ENCODE measurements around the gene TOMM40L. TPM values are rescaled to one million over a fixed set of nuclear protein-coding genes. Genes with fewer than 3 reads are reported as not detected.

Gene TOMM40L
- total RNA-seq, 1 donor, result 6.5 TPM

GRCh38 chr1:161185282-161185682, 40.6 kb upstream of the TOMM40L start:
- no peaks in the 10 kb centered on the region for H3K9me3 ChIP-seq (ENCODE audit: low read depth, low read length)
- H3K27me3 ChIP-seq (ENCODE audit: insufficient read depth, low read length), result no peaks in the 10 kb centered on the region
- DNase-seq (ENCODE audit: insufficient read length, low spot score, missing footprints), result peak; percentile 93
- no peaks in the 10 kb centered on the region for H3K36me3 ChIP-seq (ENCODE audit: insufficient read depth, low read length)
- H3K27ac ChIP-seq (ENCODE audit: low read depth, low read length), result peak overlapping the region; percentile 53
- H3K4me1 ChIP-seq (ENCODE audit: insufficient read depth, low read length), result peaks cover 21% of the 10 kb centered on the region
- no peaks in the 10 kb centered on the region for H4K20me1 ChIP-seq (ENCODE audit: insufficient read depth, low read length)
- peak overlapping the region; percentile 72 for H3K4me2 ChIP-seq (ENCODE audit: insufficient read depth, low read length)
- H3K79me2 ChIP-seq (ENCODE audit: insufficient read depth, low read length), result no peaks in the 10 kb centered on the region
- H2AFZ ChIP-seq (ENCODE audit: low read length), result peak overlapping the region; percentile 84
- H3K4me3 ChIP-seq (ENCODE audit: insufficient read depth, low read length), result peak overlapping the region; percentile 48
- no peak for TF ChIP-seq CTCF (IDR thresholded peaks at IDR 0.05; ENCODE audit: extremely low read depth, low read depth, low read length)

- no peak for TF ChIP-seq CTCF (IDR thresholded peaks at IDR 0.05; ENCODE audit: extremely low read depth, low read depth, low read length)
- Histone ChIP-seq H3K27ac (ENCODE audit: low read depth, low read length) (peak overlapping the region; percentile 53), H2AFZ (ENCODE audit: low read length) (peak overlapping the region; percentile 84), H4K20me1 (ENCODE audit: insufficient read depth, low read length) (no peaks in the 10 kb centered on the region), H3K9me3 (ENCODE audit: low read depth, low read length) (no peaks in the 10 kb centered on the region), H3K4me2 (ENCODE audit: insufficient read depth, low read length) (peak overlapping the region; percentile 72), H3K36me3 (ENCODE audit: insufficient read depth, low read length) (peaks cover under 1% of the 10 kb centered on the region), H3K27me3 (ENCODE audit: insufficient read depth, low read length) (no peaks in the 10 kb centered on the region), H3K79me2 (ENCODE audit: insufficient read depth, low read length) (no peaks in the 10 kb centered on the region), H3K4me1 (ENCODE audit: insufficient read depth, low read length) (peaks cover 21% of the 10 kb centered on the region), H3K4me3 (ENCODE audit: insufficient read depth, low read length) (peak overlapping the region; percentile 12)
- no peak for DNase-seq (ENCODE audit: insufficient read length, low spot score, missing footprints)
Measured at GRCh38 chr1:161185732-161186311, 40.0 kb upstream of the TOMM40L start.

- Histone ChIP-seq H3K4me2 (ENCODE audit: insufficient read depth, low read length) (no peak overlapping the region), H3K9me3 (ENCODE audit: low read depth, low read length) (no peaks in the 10 kb centered on the region), H3K4me1 (ENCODE audit: insufficient read depth, low read length) (peaks cover 17% of the 10 kb centered on the region), H3K27me3 (ENCODE audit: insufficient read depth, low read length) (no peaks in the 10 kb centered on the region), H3K4me3 (ENCODE audit: insufficient read depth, low read length) (no peak overlapping the region), H3K79me2 (ENCODE audit: insufficient read depth, low read length) (no peaks in the 10 kb centered on the region), H3K36me3 (ENCODE audit: insufficient read depth, low read length) (peaks cover 15% of the 10 kb centered on the region), H2AFZ (ENCODE audit: low read length) (no peak overlapping the region), H3K27ac (ENCODE audit: low read depth, low read length) (no peak overlapping the region), H4K20me1 (ENCODE audit: insufficient read depth, low read length) (no peaks in the 10 kb centered on the region)
- DNase-seq (ENCODE audit: insufficient read length, low spot score, missing footprints), result no peak
- TF ChIP-seq CTCF (IDR thresholded peaks at IDR 0.05; ENCODE audit: extremely low read depth, low read depth, low read length), result no peak
Measured at GRCh38 chr1:161187311-161187710, 38.5 kb upstream of the TOMM40L start.

- no peaks in the 10 kb centered on the region for H4K20me1 ChIP-seq (ENCODE audit: insufficient read depth, low read length)
- no peaks in the 10 kb centered on the region for H3K27me3 ChIP-seq (ENCODE audit: insufficient read depth, low read length)
- H3K36me3 ChIP-seq (ENCODE audit: insufficient read depth, low read length), result peaks cover 17% of the 10 kb centered on the region
- H3K4me1 ChIP-seq (ENCODE audit: insufficient read depth, low read length), result peaks cover 15% of the 10 kb centered on the region
- no peak for DNase-seq (ENCODE audit: insufficient read length, low spot score, missing footprints)
- H3K79me2 ChIP-seq (ENCODE audit: insufficient read depth, low read length), result no peaks in the 10 kb centered on the region
- TF ChIP-seq CTCF (IDR thresholded peaks at IDR 0.05; ENCODE audit: extremely low read depth, low read depth, low read length), result no peak
- H3K4me3 ChIP-seq (ENCODE audit: insufficient read depth, low read length), result no peak overlapping the region
- H3K4me2 ChIP-seq (ENCODE audit: insufficient read depth, low read length), result no peak overlapping the region
- no peak overlapping the region for H3K27ac ChIP-seq (ENCODE audit: low read depth, low read length)
- no peak overlapping the region for H2AFZ ChIP-seq (ENCODE audit: low read length)
- H3K9me3 ChIP-seq (ENCODE audit: low read depth, low read length), result no peaks in the 10 kb centered on the region
Measured at GRCh38 chr1:161188381-161188780, 37.5 kb upstream of the TOMM40L start.
